Activated T-helper 1 cell treated with Interleukin-2 at 50 U/mL for 16 hours (primary cell): ENCODE results near the gene PTX4.
"Not testable (repeated sequence)": the region's sequence is repeated elsewhere in the genome, so short reads cannot be mapped to it uniquely, and the experiment has no call there.

ENCODE experiments used
- DNase-seq: peaks from one replicate; pipeline ENCODE4 v3.0.0-alpha.2; 2020; ENCODE audit warnings: low read depth

The PTX4 gene

GRCh38 chr16:1481906-1482835, 6.6 kb downstream of the PTX4 start:
- DNase-seq = no peak

- DNase-seq = not testable (repeated sequence)
These were observed 9.8 kb downstream of the PTX4 start for GRCh38 chr16:1478937-1479336.

GRCh38 chr16:1477033-1477432, 11.7 kb downstream of the PTX4 start:
- no peak for DNase-seq

GRCh38 chr16:1475552-1476114, 13.1 kb downstream of the PTX4 start:
- DNase-seq = no peak

GRCh38 chr16:1474796-1475551, 13.8 kb downstream of the PTX4 start, which contains the start of gene CLCN7:
Gene CLCN7 (minus strand): TSS chr16:1475028. CDS start chr16:1474974, 54 bp downstream.
- DNase-seq = peak; percentile 81

- no peak for DNase-seq
These were observed 14.5 kb downstream of the PTX4 start for GRCh38 chr16:1474082-1474795.

GRCh38 chr16:1472974-1473373, 15.8 kb downstream of the PTX4 start:
- DNase-seq = no peak

- no peak for DNase-seq
These were observed 17.1 kb downstream of the PTX4 start for GRCh38 chr16:1471569-1472194.

GRCh38 chr16:1470481-1471251, 18.1 kb downstream of the PTX4 start:
- DNase-seq = no peak

- DNase-seq = no peak
These were observed 19.0 kb downstream of the PTX4 start for GRCh38 chr16:1469693-1470201.

GRCh38 chr16:1469141-1469540, 19.6 kb downstream of the PTX4 start:
- DNase-seq = not testable (repeated sequence)

GRCh38 chr16:1468426-1468810, 20.3 kb downstream of the PTX4 start:
- no peak for DNase-seq

GRCh38 chr16:1466968-1467521, 21.7 kb downstream of the PTX4 start:
- no peak for DNase-seq

GRCh38 chr16:1466054-1466453, 22.7 kb downstream of the PTX4 start:
- DNase-seq = no peak

- DNase-seq = no peak
These were observed 23.2 kb downstream of the PTX4 start for GRCh38 chr16:1465567-1465915.

GRCh38 chr16:1464894-1465566, 23.7 kb downstream of the PTX4 start:
- no peak for DNase-seq

GRCh38 chr16:1464196-1464893, 24.4 kb downstream of the PTX4 start:
- no peak for DNase-seq

GRCh38 chr16:1461146-1461545, 27.6 kb downstream of the PTX4 start:
- no peak for DNase-seq

- DNase-seq = no peak
These were observed 28.1 kb downstream of the PTX4 start for GRCh38 chr16:1460602-1461138.
